GM23248 (cell line): Measurements from ENCODE around the gene BCL10. TPM values are rescaled to one million over a fixed set of nuclear protein-coding genes. Genes with fewer than 3 reads are reported as not detected.
A peak's percentile ranks its signal among the peaks of the same experiment; 100 is the strongest.

Experiments
- DNase-seq: peaks from one replicate; pipeline ENCODE4 v3.0.0-alpha.2; 2015
- H2AFZ ChIP-seq: fragments of 200-600 bp; sonication (generic); 2 replicates; pipeline ENCODE4 v1.6.1; 2016; ENCODE audit warnings: antibody characterized with exemption
- H3F3A ChIP-seq: fragments of 200-600 bp; sonication (generic); 2 replicates; pipeline ENCODE4 v1.6.1; 2016; ENCODE audit warnings: mild to moderate bottlenecking, antibody characterized with exemption, mixed run types; ENCODE audit not compliant: insufficient read depth
- H3K27ac ChIP-seq: fragments of 200-600 bp; sonication (generic); 2 replicates; pipeline ENCODE4 v1.5.1; 2016; ENCODE audit warnings: mild to moderate bottlenecking
- H3K27me3 ChIP-seq: fragments of 200-600 bp; sonication (generic); replicated peaks from 2 replicates; pipeline ENCODE4 v1.6.1; 2016; ENCODE audit warnings: mild to moderate bottlenecking; ENCODE audit not compliant: insufficient read depth
- H3K36me3 ChIP-seq: fragments of 200-600 bp; sonication (generic); 2 replicates; pipeline ENCODE4 v1.6.1; 2016; ENCODE audit warnings: low read depth, mild to moderate bottlenecking
- H3K4me1 ChIP-seq: fragments of 200-600 bp; sonication (generic); 2 replicates; pipeline ENCODE4 v1.6.1; 2016; ENCODE audit warnings: mild to moderate bottlenecking; ENCODE audit not compliant: insufficient read depth
- H3K4me2 ChIP-seq: fragments of 200-600 bp; sonication (generic); one replicate; pipeline ENCODE4 v1.6.1; 2016; ENCODE audit warnings: mild to moderate bottlenecking; ENCODE audit not compliant: unreplicated experiment
- H3K4me3 ChIP-seq: fragments of 200-600 bp; sonication (generic); 2 replicates; pipeline ENCODE4 v1.5.1; 2016; ENCODE audit warnings: mild to moderate bottlenecking
- H3K79me2 ChIP-seq: fragments of 200-600 bp; sonication (generic); 2 replicates; pipeline ENCODE4 v1.6.1; 2016; ENCODE audit warnings: mild to moderate bottlenecking; ENCODE audit not compliant: insufficient read depth
- H3K9ac ChIP-seq: fragments of 200-600 bp; sonication (generic); 2 replicates; pipeline ENCODE4 v1.6.1; 2016; ENCODE audit warnings: mild to moderate bottlenecking
- H3K9me2 ChIP-seq: fragments of 200-600 bp; sonication (generic); 2 replicates; pipeline ENCODE4 v1.6.1; 2016; ENCODE audit warnings: mixed run types, mild to moderate bottlenecking, moderate library complexity; ENCODE audit not compliant: insufficient read depth
- H3K9me3 ChIP-seq: fragments of 200-600 bp; sonication (generic); one replicate; pipeline ENCODE4 v1.6.1; 2017; ENCODE audit warnings: low read depth
- H4K20me1 ChIP-seq: fragments of 200-600 bp; sonication (generic); 2 replicates; pipeline ENCODE4 v1.6.0; 2016; ENCODE audit not compliant: insufficient read depth
- EZH2 ChIP-seq: fragments of 200-600 bp; sonication (generic); IDR thresholded peaks from 2 replicates; pipeline ENCODE4 v1.6.1; 2018; ENCODE audit warnings: antibody characterized with exemption, mild to moderate bottlenecking; ENCODE audit not compliant: insufficient read depth, poor library complexity, severe bottlenecking
- EZH2phosphoT487 ChIP-seq: fragments of 200-600 bp; sonication (generic); IDR thresholded peaks from 2 replicates; pipeline ENCODE4 v1.6.1; 2018; ENCODE audit warnings: antibody characterized with exemption, moderate library complexity, mild to moderate bottlenecking, low read depth; ENCODE audit not compliant: insufficient read depth
- WGBS, 2 experiments: methylation state at CpG; one replicate each; pipeline ENCODE4 v1.1.6; 2015 to 2017; ENCODE audit warnings: low lambda C conversion rate in 2 of 2, low coverage in 1 of 2; ENCODE audit errors: missing lambda C conversion rate in 2 of 2; 5-methylcytosine and 5-hydroxymethylcytosine counted together
- in situ Hi-C: fragments of 300-500 bp; cut with MboI; formaldehyde crosslinking; loops from 2 replicates; pipeline ENCODE4 v1.15.0; 2020
- polyA plus RNA-seq: library from polyadenylated mRNA; unstranded; fragments of >200 nt; fragmentation: Nextera tagmentation; extraction: Ambion mirVana; gene quantifications from 2 replicates; pipeline ENCODE4 v1.2.1, GENCODE V29; 2016
- total RNA-seq: library from RNA; depleted of rRNA; stranded (reverse); fragments of >200 nt; shearing (Covaris generic); gene quantifications from 2 replicates; pipeline ENCODE4 v1.2.3, GENCODE V29; 2014

BCL10 gene
- total and polyA plus RNA-seq, 2 experiments from 2014 or later: 51.4 to 70.7 TPM

- H3F3A ChIP-seq: peaks cover 42% of the 10 kb centered on the region
- H3K9me3 ChIP-seq: no peaks in the 10 kb centered on the region
- no peak for TF ChIP-seq EZH2phosphoT487
- no peak for TF ChIP-seq EZH2
- peak overlapping the region; percentile 47; the same call in 1 of the 2 replicates for H3K27ac ChIP-seq
- no peaks in the 10 kb centered on the region for H4K20me1 ChIP-seq
- 0 out of 2 replicates have a peak, but pooled peaks cover under 1% of the 10 kb centered on the region for H3K36me3 ChIP-seq
- peak overlapping the region; percentile 59 for H3K4me2 ChIP-seq
- H3K4me1 ChIP-seq: peaks cover 34% of the 10 kb centered on the region
- no peak overlapping the region for H2AFZ ChIP-seq
- no peaks in the 10 kb centered on the region for H3K79me2 ChIP-seq
- no peak for DNase-seq
- H3K4me3 ChIP-seq: no peak overlapping the region
- no peak overlapping the region for H3K9ac ChIP-seq
- H3K27me3 ChIP-seq: no peaks in the 10 kb centered on the region
- in situ Hi-C loops: no loop called here
- H3K9me2 ChIP-seq: no peaks in the 10 kb centered on the region
- WGBS, 2 experiments: 50 to 70% methylated on average over 1 of the region's 1 CpG
Observed at GRCh38 chr1:85245891-85246290, 30.5 kb downstream of the BCL10 start.

GRCh38 chr1:85245456-85245855 lies 31.0 kb downstream of the BCL10 start:
- Histone ChIP-seq H3F3A (peaks cover 43% of the 10 kb centered on the region), H3K36me3 (no peaks in the 10 kb centered on the region), H4K20me1 (no peaks in the 10 kb centered on the region), H3K9ac (no peak overlapping the region), H3K4me1 (peaks cover 38% of the 10 kb centered on the region), H3K4me3 (no peak overlapping the region), H2AFZ (no peak overlapping the region), H3K79me2 (no peaks in the 10 kb centered on the region), H3K27me3 (no peaks in the 10 kb centered on the region), H3K4me2 (peak overlapping the region; percentile 59), H3K27ac (peak overlapping the region; percentile 47), H3K9me2 (no peaks in the 10 kb centered on the region), H3K9me3 (no peaks in the 10 kb centered on the region)
- peak; percentile 60 for DNase-seq
- WGBS, 2 experiments: 29 to 42% methylated on average over 1 of the region's 1 CpG
- in situ Hi-C loops: no loop called here
- TF ChIP-seq EZH2phosphoT487: no peak
- TF ChIP-seq EZH2: no peak

GRCh38 chr1:85244271-85245061 lies 32.0 kb downstream of the BCL10 start:
- 9 to 17% methylated on average over 4 of the region's 4 CpGs for WGBS, 2 experiments
- H3K27me3 ChIP-seq: no peaks in the 10 kb centered on the region
- peak overlapping the region; percentile 59 for H3K4me2 ChIP-seq
- H3K79me2 ChIP-seq: no peaks in the 10 kb centered on the region
- peak overlapping the region; percentile 26 for H3K9ac ChIP-seq
- H3K4me1 ChIP-seq: peaks cover 43% of the 10 kb centered on the region
- H3K9me2 ChIP-seq: no peaks in the 10 kb centered on the region
- no peaks in the 10 kb centered on the region for H3K9me3 ChIP-seq
- peak overlapping the region; percentile 47 for H3K27ac ChIP-seq
- peak overlapping the region; percentile 35 for H3K4me3 ChIP-seq
- peak; percentile 65 for DNase-seq
- no peaks in the 10 kb centered on the region for H3K36me3 ChIP-seq
- no peaks in the 10 kb centered on the region for H4K20me1 ChIP-seq
- peak overlapping the region; percentile 72 for H2AFZ ChIP-seq
- H3F3A ChIP-seq: peaks cover 45% of the 10 kb centered on the region
- TF ChIP-seq EZH2phosphoT487 (no peak), EZH2 (no peak)
- in situ Hi-C loops: no loop called here

GRCh38 chr1:85243372-85243771 lies 33.1 kb downstream of the BCL10 start:
- Histone ChIP-seq H3K79me2 (no peaks in the 10 kb centered on the region), H3K9me2 (no peaks in the 10 kb centered on the region), H3K4me2 (no peak overlapping the region), H2AFZ (peak overlapping the region; percentile 72), H3K36me3 (no peaks in the 10 kb centered on the region), H3K9ac (no peak overlapping the region), H3K4me1 (peaks cover 43% of the 10 kb centered on the region), H3K9me3 (no peaks in the 10 kb centered on the region), H4K20me1 (no peaks in the 10 kb centered on the region), H3K27ac (no peak overlapping the region), H3K27me3 (no peaks in the 10 kb centered on the region), H3K4me3 (no peak overlapping the region), H3F3A (peaks cover 45% of the 10 kb centered on the region)
- in situ Hi-C loops: no loop called here
- TF ChIP-seq EZH2phosphoT487 (no peak), EZH2 (no peak)
- no peak for DNase-seq
